ENCODE measurements around the gene STAMBP.
"Not testable (repeated sequence)": the region's sequence is repeated elsewhere in the genome, so short reads cannot be mapped to it uniquely, and the experiment has no call there.

STAMBP gene

GRCh38 chr2:73837847-73838585 lies 9.3 kb downstream of the STAMBP start:
- no peak for DNase-seq

GRCh38 chr2:73838889-73839534 lies 10.3 kb downstream of the STAMBP start:
- DNase-seq: no peak

- no peak for DNase-seq
Measured at GRCh38 chr2:73839653-73840411, 11.1 kb downstream of the STAMBP start.

- DNase-seq: no peak
Measured at GRCh38 chr2:73841912-73842738, 13.4 kb downstream of the STAMBP start.

- no peak for DNase-seq
Measured at GRCh38 chr2:73842739-73843019, 13.9 kb downstream of the STAMBP start.

- no peak for DNase-seq
Measured at GRCh38 chr2:73844087-73844486, 15.3 kb downstream of the STAMBP start.

GRCh38 chr2:73850009-73850408 lies 21.2 kb downstream of the STAMBP start:
- no peak for DNase-seq

GRCh38 chr2:73851274-73851673 lies 22.5 kb downstream of the STAMBP start:
- no peak for DNase-seq

- DNase-seq: no peak
Measured at GRCh38 chr2:73852020-73852419, 23.3 kb downstream of the STAMBP start.

- DNase-seq: no peak
Measured at GRCh38 chr2:73855526-73855925, 26.8 kb downstream of the STAMBP start.

- no peak for DNase-seq
Measured at GRCh38 chr2:73856214-73856613, 27.5 kb downstream of the STAMBP start.

- DNase-seq: no peak
Measured at GRCh38 chr2:73859721-73860586, 31.2 kb downstream of the STAMBP start.

GRCh38 chr2:73862987-73863386 lies 34.2 kb downstream of the STAMBP start:
- DNase-seq: no peak

- DNase-seq: no peak
Measured at GRCh38 chr2:73868204-73868978, 39.6 kb downstream of the STAMBP start.

- no peak for DNase-seq
Measured at GRCh38 chr2:73870084-73870483, 41.3 kb downstream of the STAMBP start.

GRCh38 chr2:73877071-73877802 lies 48.5 kb downstream of the STAMBP start:
- DNase-seq: peak; percentile 2

GRCh38 chr2:73877984-73878383 lies 49.2 kb downstream of the STAMBP start:
- DNase-seq: not testable (repeated sequence)

- no peak for DNase-seq
Measured at GRCh38 chr2:73885406-73885805, 56.6 kb downstream of the STAMBP start.

GRCh38 chr2:73886357-73886756 lies 57.6 kb downstream of the STAMBP start:
- no peak for DNase-seq

GRCh38 chr2:73887596-73888353 lies 59.0 kb downstream of the STAMBP start:
- not testable (repeated sequence) for DNase-seq

Measured in NCI-H187 treated with DMSO at 0.1 percent for 48 hours (cell line).